GM10248 (cell line): ENCODE results near the gene MUC7.

ENCODE experiments used
- CTCF ChIA-PET: fragments of 300-600 bp; sonication (Branson Sonifier 250); formaldehyde crosslinking; extraction: SDS; loops from one replicate; lab custom pipeline; 2021; ENCODE audit warnings: antibody characterized with exemption; lab: Yijun Ruan, JAX
- POLR2A ChIA-PET: fragments of 350-650 bp; sonication (Branson Sonifier 250); formaldehyde crosslinking; extraction: SDS; loops from one replicate; lab custom pipeline; 2020; ENCODE audit warnings: antibody characterized with exemption; lab: Yijun Ruan, JAX
- DNase-seq: peaks from one replicate; pipeline ENCODE4 v3.0.0; 2012; ENCODE audit errors: extremely low spot score
- TF ChIP-seq, protein P1 (sequence below): IDR thresholded peaks from 2 replicates; pipeline ENCODE4 v1.5.1; 2012; ENCODE audit warnings: mild to moderate bottlenecking, low read depth; ENCODE audit errors: extremely low read depth, missing control alignments, control extremely low read depth

MUC7 gene

GRCh38 chr4:70505151-70505748, 33.3 kb downstream of the MUC7 start:
- ChIA-PET POLR2A (no interaction called here), CTCF (interaction anchor here (0.6 to 2.5 kb wide), 11 partner anchors 14 to 323 kb away, joined by 3 to 9 read pairs (median 3); no protein-coding TSS in a partner anchor)
- peak; percentile 47 for DNase-seq
- TF ChIP-seq, protein P1, sequence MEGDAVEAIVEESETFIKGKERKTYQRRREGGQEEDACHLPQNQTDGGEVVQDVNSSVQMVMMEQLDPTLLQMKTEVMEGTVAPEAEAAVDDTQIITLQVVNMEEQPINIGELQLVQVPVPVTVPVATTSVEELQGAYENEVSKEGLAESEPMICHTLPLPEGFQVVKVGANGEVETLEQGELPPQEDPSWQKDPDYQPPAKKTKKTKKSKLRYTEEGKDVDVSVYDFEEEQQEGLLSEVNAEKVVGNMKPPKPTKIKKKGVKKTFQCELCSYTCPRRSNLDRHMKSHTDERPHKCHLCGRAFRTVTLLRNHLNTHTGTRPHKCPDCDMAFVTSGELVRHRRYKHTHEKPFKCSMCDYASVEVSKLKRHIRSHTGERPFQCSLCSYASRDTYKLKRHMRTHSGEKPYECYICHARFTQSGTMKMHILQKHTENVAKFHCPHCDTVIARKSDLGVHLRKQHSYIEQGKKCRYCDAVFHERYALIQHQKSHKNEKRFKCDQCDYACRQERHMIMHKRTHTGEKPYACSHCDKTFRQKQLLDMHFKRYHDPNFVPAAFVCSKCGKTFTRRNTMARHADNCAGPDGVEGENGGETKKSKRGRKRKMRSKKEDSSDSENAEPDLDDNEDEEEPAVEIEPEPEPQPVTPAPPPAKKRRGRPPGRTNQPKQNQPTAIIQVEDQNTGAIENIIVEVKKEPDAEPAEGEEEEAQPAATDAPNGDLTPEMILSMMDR: peak; percentile 98

DNA sequence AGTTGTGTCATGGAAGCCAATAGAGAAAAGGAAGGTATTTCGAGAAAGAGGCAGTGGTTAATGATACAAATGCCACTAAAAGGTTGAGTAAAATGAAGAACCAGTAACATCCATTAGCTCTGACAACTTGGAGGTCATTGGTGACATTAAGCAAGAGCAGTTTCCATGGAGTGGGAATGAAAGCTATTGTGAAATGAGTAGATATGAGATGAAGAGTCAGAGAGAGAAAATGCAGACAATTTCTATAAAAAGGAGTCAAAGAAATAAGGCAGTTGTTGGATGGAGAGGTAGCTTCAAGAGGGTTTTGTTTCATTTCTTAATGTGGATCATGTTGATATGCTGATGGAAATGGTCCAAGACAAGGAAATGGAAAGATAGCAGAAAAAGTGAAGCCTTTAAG, 36.8 kb downstream of the MUC7 start:
- no peak for DNase-seq
- CTCF ChIA-PET: interaction anchor here (1.0 kb wide), 1 partner anchor 19 kb away, joined by 3 read pairs; no protein-coding TSS in a partner anchor
- POLR2A ChIA-PET: no interaction called here
- TF ChIP-seq, protein P1: no peak

DNA sequence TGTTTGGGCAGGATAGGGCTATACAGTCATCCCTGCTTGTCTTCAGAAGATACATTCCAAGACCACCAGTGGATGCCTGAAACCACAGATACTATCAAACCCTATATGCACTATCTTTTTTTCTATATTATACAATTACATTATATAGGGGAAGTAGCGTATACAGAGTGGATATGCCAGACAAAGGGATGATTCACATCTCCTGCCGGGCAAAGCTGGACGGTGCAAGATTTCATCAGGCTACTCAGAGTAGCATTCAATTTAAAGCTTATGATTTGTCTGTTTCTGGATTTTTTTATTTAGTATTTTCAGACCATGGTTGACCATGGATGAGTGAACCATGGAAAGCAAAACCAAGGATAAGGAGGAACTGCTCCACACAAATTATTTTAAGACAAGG, 39.4 kb downstream of the MUC7 start:
- TF ChIP-seq, protein P1: no peak
- no peak for DNase-seq
- CTCF ChIA-PET: interaction anchor here (0.8 to 2.7 kb wide), 3 partner anchors 9 to 49 kb away, joined by 4 to 9 read pairs (median 4); no protein-coding TSS in a partner anchor
- POLR2A ChIA-PET: no interaction called here

GRCh38 chr4:70515367-70516250, 43.6 kb downstream of the MUC7 start:
- DNase-seq: no peak
- POLR2A ChIA-PET: no interaction called here
- TF ChIP-seq, protein P1: no peak
- CTCF ChIA-PET: no interaction called here

DNA sequence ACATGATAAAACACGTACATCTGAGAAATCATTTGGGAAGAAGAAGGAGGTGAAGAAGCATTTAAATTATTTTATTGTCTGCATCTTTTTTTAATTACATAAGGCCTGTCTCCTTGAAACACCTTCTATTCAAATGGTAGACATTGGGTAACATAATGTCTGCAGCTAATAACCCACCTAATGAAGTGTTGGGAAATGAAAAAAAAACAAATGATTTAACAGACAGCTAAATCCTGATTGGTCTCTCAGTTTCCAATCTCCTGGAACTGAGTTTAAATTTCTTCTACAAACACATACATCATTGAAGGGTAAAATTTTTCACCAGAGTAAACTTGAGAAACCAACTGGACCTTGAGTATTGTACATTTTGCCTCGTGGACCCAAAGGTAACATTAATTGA, 46.3 kb downstream of the MUC7 start, which contains the start of gene AMTN:
AMTN (plus strand) TSS at position 301 of the 400 bp plus-strand sequence. CDS start 209 bp downstream, outside the sequence.
- TF ChIP-seq, protein P1: no peak
- DNase-seq: no peak
- ChIA-PET CTCF (no interaction called here), POLR2A (no interaction called here)

- DNase-seq: no peak
- POLR2A ChIA-PET: no interaction called here
- CTCF ChIA-PET: no interaction called here
- TF ChIP-seq, protein P1: no peak
Measured at GRCh38 chr4:70518716-70519115, 46.7 kb downstream of the MUC7 start.
